MM.1S (cell line): ENCODE results near the gene ATAD3B.

Experiments
- DNase-seq: peaks from one replicate; pipeline ENCODE4 v3.0.0-alpha.2; 2015
- H2AFZ ChIP-seq: fragments of 300-600 bp; sonication (generic); 2 replicates; pipeline ENCODE4 v1.6.0; 2016; ENCODE audit warnings: antibody characterized with exemption, low read length
- H3F3A ChIP-seq: fragments of 300-600 bp; sonication (generic); 2 replicates; pipeline ENCODE4 v1.6.1; 2016; ENCODE audit warnings: mild to moderate bottlenecking, antibody characterized with exemption, low read length, moderate library complexity, mixed read lengths; ENCODE audit not compliant: insufficient read depth
- H3K27ac ChIP-seq: fragments of 300-600 bp; sonication (generic); 2 replicates; pipeline ENCODE4 v1.5.1; 2016; ENCODE audit warnings: mild to moderate bottlenecking, low read length
- H3K27me3 ChIP-seq: fragments of 300-600 bp; sonication (generic); replicated peaks from 2 replicates; pipeline ENCODE4 v1.6.0; 2016; ENCODE audit warnings: low read length; ENCODE audit not compliant: insufficient read depth
- H3K36me3 ChIP-seq: fragments of 300-600 bp; sonication (generic); replicated peaks from 2 replicates; pipeline ENCODE4 v1.6.1; 2016; ENCODE audit warnings: mild to moderate bottlenecking, low read length, mixed read lengths; ENCODE audit not compliant: insufficient read depth
- H3K4me1 ChIP-seq: fragments of 300-600 bp; sonication (generic); 2 replicates; pipeline ENCODE4 v1.6.1; 2016; ENCODE audit warnings: low read length, mixed read lengths
- H3K4me2 ChIP-seq: fragments of 300-600 bp; sonication (generic); 2 replicates; pipeline ENCODE4 v1.6.0; 2016; ENCODE audit warnings: low read depth, low read length
- H3K4me3 ChIP-seq: fragments of 300-600 bp; sonication (generic); 2 replicates; pipeline ENCODE4 v1.5.1; 2016; ENCODE audit warnings: low read length, mixed read lengths
- H3K79me2 ChIP-seq: fragments of 300-600 bp; sonication (generic); 2 replicates; pipeline ENCODE4 v1.6.1; 2016; ENCODE audit warnings: mixed run types, low read length, mixed read lengths
- H3K9ac ChIP-seq: fragments of 300-600 bp; sonication (generic); 2 replicates; pipeline ENCODE4 v1.6.1; 2016; ENCODE audit warnings: low read length, mixed read lengths
- H3K9me2 ChIP-seq: fragments of 300-600 bp; sonication (generic); replicated peaks from 2 replicates; pipeline ENCODE4 v1.6.1; 2016; ENCODE audit warnings: mild to moderate bottlenecking, low read length, mixed read lengths; ENCODE audit not compliant: insufficient read depth
- H3K9me3 ChIP-seq: fragments of 300-600 bp; sonication (generic); replicated peaks from 2 replicates; pipeline ENCODE4 v1.6.1; 2016; ENCODE audit warnings: mild to moderate bottlenecking, low read length, mixed read lengths; ENCODE audit not compliant: insufficient read depth
- H4K20me1 ChIP-seq: fragments of 300-600 bp; sonication (generic); 2 replicates; pipeline ENCODE4 v1.6.1; 2016; ENCODE audit warnings: mild to moderate bottlenecking, low read length, moderate library complexity, mixed read lengths; ENCODE audit not compliant: insufficient read depth
- EZH2 ChIP-seq: fragments of 300-600 bp; sonication (generic); optimal IDR thresholded peaks from 2 replicates; pipeline ENCODE3; 2017; ENCODE audit warnings: low read depth, mild to moderate bottlenecking, antibody characterized with exemption, low read length, mixed read lengths
- EZH2phosphoT487 ChIP-seq: fragments of 300-600 bp; sonication (generic); IDR thresholded peaks from 2 replicates; pipeline ENCODE4 v1.6.1; 2018; ENCODE audit warnings: antibody characterized with exemption, low read length
- TF ChIP-seq, protein P1 (sequence below): fragments of 300-600 bp; sonication (generic); IDR thresholded peaks from 2 replicates; pipeline ENCODE4 v1.5.1; 2016; ENCODE audit warnings: antibody characterized with exemption, low read length, mixed read lengths

The ATAD3B gene

DNA sequence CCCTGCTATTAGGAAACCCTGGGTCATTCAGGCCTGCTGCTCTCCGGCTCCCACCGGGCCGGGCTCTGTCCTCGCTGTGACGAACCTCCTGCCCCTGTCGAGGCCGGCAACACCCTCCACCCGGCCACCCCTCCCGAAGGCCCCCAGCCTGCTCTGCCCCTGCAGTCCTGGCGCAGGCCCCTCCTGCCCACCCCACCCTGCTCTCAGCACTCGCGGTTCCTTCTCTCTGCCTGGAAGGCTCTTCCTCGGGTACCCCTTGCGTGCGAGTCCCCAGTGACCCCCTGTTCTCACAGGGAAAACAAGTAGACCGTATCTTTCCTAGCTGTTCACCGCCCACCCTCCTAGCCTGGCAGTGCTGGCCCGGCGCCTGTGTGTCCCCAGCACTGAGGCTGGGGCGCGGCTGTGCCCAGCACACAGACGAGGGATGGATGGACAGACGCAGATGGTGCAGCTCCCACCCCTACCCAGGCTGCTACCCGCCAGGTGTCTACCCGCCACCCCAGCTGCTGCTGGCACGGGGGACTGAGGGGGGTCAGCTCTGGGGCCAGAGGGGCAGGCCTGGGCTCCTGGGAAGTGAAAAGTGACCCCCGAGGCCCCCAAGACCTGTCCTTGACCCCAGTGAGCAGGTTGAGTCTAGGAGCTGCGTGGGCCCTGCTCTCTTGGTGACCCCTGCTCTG is 39.2 kb upstream of the ATAD3B start:
- Histone ChIP-seq H3K9me3 (no peaks in the 10 kb centered on the region), H3K4me1 (no peaks in the 10 kb centered on the region), H3K36me3 (no peaks in the 10 kb centered on the region), H3K9ac (no peak overlapping the region), H3F3A (no peaks in the 10 kb centered on the region), H3K4me2 (no peak overlapping the region), H4K20me1 (no peaks in the 10 kb centered on the region), H2AFZ (no peak overlapping the region), H3K79me2 (no peaks in the 10 kb centered on the region), H3K9me2 (no peaks in the 10 kb centered on the region), H3K4me3 (no peak overlapping the region), H3K27me3 (peaks cover 66% of the 10 kb centered on the region), H3K27ac (no peak overlapping the region)
- TF ChIP-seq EZH2phosphoT487 (no peak), EZH2 (no peak)
- TF ChIP-seq, protein P1, sequence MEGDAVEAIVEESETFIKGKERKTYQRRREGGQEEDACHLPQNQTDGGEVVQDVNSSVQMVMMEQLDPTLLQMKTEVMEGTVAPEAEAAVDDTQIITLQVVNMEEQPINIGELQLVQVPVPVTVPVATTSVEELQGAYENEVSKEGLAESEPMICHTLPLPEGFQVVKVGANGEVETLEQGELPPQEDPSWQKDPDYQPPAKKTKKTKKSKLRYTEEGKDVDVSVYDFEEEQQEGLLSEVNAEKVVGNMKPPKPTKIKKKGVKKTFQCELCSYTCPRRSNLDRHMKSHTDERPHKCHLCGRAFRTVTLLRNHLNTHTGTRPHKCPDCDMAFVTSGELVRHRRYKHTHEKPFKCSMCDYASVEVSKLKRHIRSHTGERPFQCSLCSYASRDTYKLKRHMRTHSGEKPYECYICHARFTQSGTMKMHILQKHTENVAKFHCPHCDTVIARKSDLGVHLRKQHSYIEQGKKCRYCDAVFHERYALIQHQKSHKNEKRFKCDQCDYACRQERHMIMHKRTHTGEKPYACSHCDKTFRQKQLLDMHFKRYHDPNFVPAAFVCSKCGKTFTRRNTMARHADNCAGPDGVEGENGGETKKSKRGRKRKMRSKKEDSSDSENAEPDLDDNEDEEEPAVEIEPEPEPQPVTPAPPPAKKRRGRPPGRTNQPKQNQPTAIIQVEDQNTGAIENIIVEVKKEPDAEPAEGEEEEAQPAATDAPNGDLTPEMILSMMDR: no peak
- no peak for DNase-seq

DNA sequence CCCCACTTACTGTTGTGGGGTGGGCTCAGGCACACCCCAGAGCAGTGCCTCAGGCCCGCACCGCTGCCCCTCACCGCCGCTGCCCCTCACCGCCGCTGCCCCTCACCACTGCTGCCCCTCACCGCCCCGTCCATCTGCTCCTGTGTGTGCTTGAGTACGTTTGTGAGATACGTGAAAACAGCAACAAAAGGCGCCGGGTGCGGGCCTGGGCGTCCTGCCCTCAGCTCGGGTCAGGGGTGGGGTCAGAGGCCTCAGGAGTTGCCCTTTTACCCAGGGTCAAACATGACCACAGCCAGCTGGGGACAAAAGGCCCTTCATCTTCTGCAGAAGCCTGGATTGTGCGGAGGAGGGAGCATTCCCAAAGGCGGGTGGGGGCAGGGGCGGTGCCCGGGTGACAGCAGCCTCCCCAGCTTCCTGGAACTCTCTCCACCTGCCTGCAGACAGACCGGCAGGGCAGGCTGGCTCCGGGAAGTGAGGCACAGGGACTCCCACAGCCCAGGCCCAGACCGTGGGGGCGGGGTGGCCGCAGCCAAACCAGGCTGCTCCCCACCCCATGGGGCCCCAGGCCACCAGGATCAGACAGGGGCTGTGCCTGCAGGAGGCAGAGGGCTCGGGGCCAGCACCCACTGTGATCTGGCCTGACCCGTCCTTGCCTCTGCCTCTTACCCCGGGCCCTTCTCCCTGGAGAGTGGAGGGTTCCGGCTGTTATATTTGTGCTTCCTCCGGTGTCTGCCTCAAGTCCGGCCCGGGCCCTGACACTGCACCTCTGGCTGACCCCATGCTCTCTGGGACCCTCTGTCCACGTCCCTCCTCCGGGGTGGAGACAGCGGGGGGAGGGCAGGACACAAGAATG is 38.4 kb upstream of the ATAD3B start:
- H3K4me1 ChIP-seq: no peaks in the 10 kb centered on the region
- no peak overlapping the region for H3K27ac ChIP-seq
- peaks cover 72% of the 10 kb centered on the region for H3K27me3 ChIP-seq
- DNase-seq: no peak
- H3K9me3 ChIP-seq: no peaks in the 10 kb centered on the region
- no peaks in the 10 kb centered on the region for H3K36me3 ChIP-seq
- H4K20me1 ChIP-seq: no peaks in the 10 kb centered on the region
- H2AFZ ChIP-seq: no peak overlapping the region
- no peak overlapping the region for H3K9ac ChIP-seq
- TF ChIP-seq, protein P1: no peak
- TF ChIP-seq EZH2phosphoT487 (no peak), EZH2 (no peak)
- no peaks in the 10 kb centered on the region for H3K79me2 ChIP-seq
- no peaks in the 10 kb centered on the region for H3F3A ChIP-seq
- no peak overlapping the region for H3K4me3 ChIP-seq
- H3K9me2 ChIP-seq: no peaks in the 10 kb centered on the region
- no peak overlapping the region for H3K4me2 ChIP-seq

DNA sequence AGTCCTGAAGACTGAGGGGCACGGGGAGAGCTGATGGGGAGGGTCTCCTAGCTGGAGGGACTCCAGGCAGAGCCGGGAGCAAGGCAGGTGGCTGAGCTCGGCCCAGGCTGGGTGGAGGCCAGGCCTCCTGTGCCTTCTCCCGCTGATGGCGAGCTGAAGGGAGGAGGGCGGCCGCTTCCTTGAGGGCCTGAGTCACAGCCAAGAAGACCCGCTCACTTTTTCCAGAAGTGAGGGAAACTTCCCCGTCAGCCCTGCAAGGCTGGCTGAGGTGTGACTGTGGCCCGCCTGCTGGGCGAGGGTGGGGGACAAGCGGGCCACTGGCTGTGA is 37.8 kb upstream of the ATAD3B start:
- Histone ChIP-seq H2AFZ (no peak overlapping the region), H3K9me3 (no peaks in the 10 kb centered on the region), H3K4me3 (no peak overlapping the region), H4K20me1 (no peaks in the 10 kb centered on the region), H3K36me3 (no peaks in the 10 kb centered on the region), H3K4me2 (no peak overlapping the region), H3K4me1 (no peaks in the 10 kb centered on the region), H3K9ac (no peak overlapping the region), H3K9me2 (no peaks in the 10 kb centered on the region), H3K27ac (no peak overlapping the region), H3K79me2 (no peaks in the 10 kb centered on the region), H3K27me3 (peaks cover 73% of the 10 kb centered on the region), H3F3A (no peaks in the 10 kb centered on the region)
- TF ChIP-seq, protein P1: no peak
- DNase-seq: no peak
